Adipocyte (in vitro differentiated cells): ENCODE results near the gene NUDT4B.
"Not testable (repeated sequence)": the region's sequence is repeated elsewhere in the genome, so short reads cannot be mapped to it uniquely, and the experiment has no call there.

Experiments
- DNase-seq: peaks from one replicate; pipeline ENCODE4 v3.0.0-alpha.2; 2015; ENCODE audit warnings: low read depth
- H3K27me3 ChIP-seq: replicated peaks from 2 replicates; pipeline ENCODE4 v1.7.0; 2013; ENCODE audit warnings: mild to moderate bottlenecking, low read length, moderate library complexity; ENCODE audit not compliant: control insufficient read depth, insufficient read depth
- H3K36me3 ChIP-seq: 2 replicates; pipeline ENCODE4 v1.7.0; 2013; ENCODE audit warnings: low read length, mild to moderate bottlenecking, moderate library complexity; ENCODE audit not compliant: control insufficient read depth, insufficient read depth, severe bottlenecking
- H3K4me1 ChIP-seq: 2 replicates; pipeline ENCODE4 v1.7.0; 2013; ENCODE audit warnings: mild to moderate bottlenecking, low read length, moderate library complexity; ENCODE audit not compliant: control insufficient read depth, insufficient read depth
- H3K4me3 ChIP-seq: 2 replicates; pipeline ENCODE4 v1.7.0; 2013; ENCODE audit warnings: mild to moderate bottlenecking, low read length, moderate library complexity
- H3K9ac ChIP-seq: 2 replicates; pipeline ENCODE4 v1.7.0; 2013; ENCODE audit warnings: mild to moderate bottlenecking, low read length, moderate library complexity
- H3K9me3 ChIP-seq: 2 replicates; pipeline ENCODE4 v1.7.0; 2013; ENCODE audit warnings: mild to moderate bottlenecking, low read length, moderate library complexity; ENCODE audit not compliant: control insufficient read depth

NUDT4B gene

GRCh38 chr1:148743726-148744720, 4.6 kb upstream of the NUDT4B start:
- not testable (repeated sequence) for H3K36me3 ChIP-seq, H3K27me3 ChIP-seq, H3K9ac ChIP-seq, H3K4me1 ChIP-seq, DNase-seq, H3K9me3 ChIP-seq, H3K4me3 ChIP-seq

- not testable (repeated sequence) for DNase-seq, H3K27me3 ChIP-seq, H3K4me3 ChIP-seq, H3K4me1 ChIP-seq, H3K9ac ChIP-seq, H3K36me3 ChIP-seq, H3K9me3 ChIP-seq
Observed at GRCh38 chr1:148749335-148749681, 734 bp downstream of the NUDT4B start.

GRCh38 chr1:148756231-148756630, 7.7 kb downstream of the NUDT4B start:
- H3K9me3 ChIP-seq, H3K9ac ChIP-seq, H3K4me1 ChIP-seq, H3K4me3 ChIP-seq, H3K27me3 ChIP-seq, H3K36me3 ChIP-seq, DNase-seq: not testable (repeated sequence)

GRCh38 chr1:148757446-148757845, 8.9 kb downstream of the NUDT4B start:
- DNase-seq, H3K9ac ChIP-seq, H3K36me3 ChIP-seq, H3K4me1 ChIP-seq, H3K4me3 ChIP-seq, H3K9me3 ChIP-seq, H3K27me3 ChIP-seq: not testable (repeated sequence)

- H3K4me1 ChIP-seq, H3K4me3 ChIP-seq, DNase-seq: not testable (repeated sequence)
Observed at GRCh38 chr1:148758412-148758811, 9.8 kb downstream of the NUDT4B start.

GRCh38 chr1:148758925-148759324, 10.4 kb downstream of the NUDT4B start:
- not testable (repeated sequence) for H3K27me3 ChIP-seq, H3K9me3 ChIP-seq, H3K36me3 ChIP-seq, DNase-seq, H3K4me3 ChIP-seq, H3K9ac ChIP-seq, H3K4me1 ChIP-seq

More at GRCh38 chr1:148758412-148758811, 9.8 kb downstream of the NUDT4B start:
- H3K9me3 ChIP-seq, H3K36me3 ChIP-seq, H3K27me3 ChIP-seq, H3K9ac ChIP-seq: not testable (repeated sequence)

GRCh38 chr1:148759749-148760148, 11.2 kb downstream of the NUDT4B start:
- not testable (repeated sequence) for H3K4me3 ChIP-seq, H3K36me3 ChIP-seq, H3K9me3 ChIP-seq, H3K9ac ChIP-seq, DNase-seq, H3K4me1 ChIP-seq, H3K27me3 ChIP-seq

- not testable (repeated sequence) for H3K9ac ChIP-seq, H3K4me3 ChIP-seq, H3K36me3 ChIP-seq, H3K27me3 ChIP-seq, H3K4me1 ChIP-seq, H3K9me3 ChIP-seq, DNase-seq
Observed at GRCh38 chr1:148760206-148760605, 11.6 kb downstream of the NUDT4B start.

- not testable (repeated sequence) for H3K4me1 ChIP-seq, H3K9ac ChIP-seq, H3K4me3 ChIP-seq, H3K9me3 ChIP-seq, H3K27me3 ChIP-seq, H3K36me3 ChIP-seq, DNase-seq
Observed at GRCh38 chr1:148761360-148761759, 12.8 kb downstream of the NUDT4B start.

GRCh38 chr1:148765238-148766019, 16.9 kb downstream of the NUDT4B start:
- not testable (repeated sequence) for H3K9ac ChIP-seq, H3K4me1 ChIP-seq, DNase-seq, H3K27me3 ChIP-seq, H3K4me3 ChIP-seq, H3K36me3 ChIP-seq, H3K9me3 ChIP-seq

GRCh38 chr1:148768541-148768940, 20.0 kb downstream of the NUDT4B start:
- H3K4me1 ChIP-seq, DNase-seq, H3K4me3 ChIP-seq, H3K36me3 ChIP-seq, H3K9ac ChIP-seq, H3K9me3 ChIP-seq, H3K27me3 ChIP-seq: not testable (repeated sequence)
